ENCODE results near the gene UBQLN4.
A peak's percentile ranks its signal among the peaks of the same experiment; 100 is the strongest.

UBQLN4 gene

GRCh38 chr1:156077430-156077760, 23.8 kb upstream of the UBQLN4 start:
- Histone ChIP-seq H4K91ac (ENCODE audit: low read length) (no peak overlapping the region), H2AK5ac (ENCODE audit: low read length, severe bottlenecking) (no peak overlapping the region), H2BK12ac (ENCODE audit: low read length in 2 of 2) (peak overlapping the region in 1 of 2 experiments; percentile 23), H2BK120ac (ENCODE audit: low read depth, low read length) (no peak overlapping the region), H3K18ac (ENCODE audit: low read depth in 1 of 2, low read length in 2 of 2) (no peak overlapping the region), H2BK5ac (ENCODE audit: low read depth, low read length, poor library complexity, severe bottlenecking) (no peak overlapping the region), H3K9me3 (ENCODE audit: control insufficient read depth, low read length) (no peaks in the 10 kb centered on the region), H3K36me3 (ENCODE audit: control insufficient read depth in 1 of 2, insufficient read depth in 2 of 2, low read depth in 1 of 2, low read length in 2 of 2) (peaks cover 0 to 42% of the 10 kb centered on the region in 2 experiments), H3K14ac (ENCODE audit: low read length in 2 of 2) (no peak overlapping the region), H2BK15ac (ENCODE audit: low read depth, poor library complexity, severe bottlenecking) (peak overlapping the region; percentile 57), H3K27me3 (ENCODE audit: control insufficient read depth in 1 of 2, insufficient read depth in 1 of 2, low read length in 2 of 2) (peaks cover 0 to 4% of the 10 kb centered on the region in 2 experiments), H3K79me1 (replicated peaks; ENCODE audit: low read length, poor library complexity, severe bottlenecking) (peaks cover 36% of the 10 kb centered on the region), H3K4me3 (ENCODE audit: insufficient read depth in 1 of 2, low read depth in 1 of 2, low read length in 2 of 2) (no peak overlapping the region), H3K9ac (ENCODE audit: low read length) (no peak overlapping the region), H3K4ac (ENCODE audit: low read depth in 1 of 2, low read length in 2 of 2) (peak overlapping the region in 1 of 2 experiments; percentile 20), H3K4me1 (ENCODE audit: control insufficient read depth, insufficient read depth, low read depth, low read length) (peaks cover 27% of the 10 kb centered on the region), H3K27ac (ENCODE audit: low read length, poor library complexity, severe bottlenecking) (no peak overlapping the region), H4K8ac (ENCODE audit: low read length) (peak overlapping the region; percentile 45), H2AFZ (ENCODE audit: low read depth, low read length) (no peak overlapping the region), H3K4me2 (ENCODE audit: low read length, poor library complexity, severe bottlenecking) (no peak overlapping the region), H3K23ac (ENCODE audit: low read length in 2 of 2) (no peak overlapping the region)
- WGBS, result 80% methylated on average over 19 of the region's 19 CpGs
- no peak for DNase-seq

DNA sequence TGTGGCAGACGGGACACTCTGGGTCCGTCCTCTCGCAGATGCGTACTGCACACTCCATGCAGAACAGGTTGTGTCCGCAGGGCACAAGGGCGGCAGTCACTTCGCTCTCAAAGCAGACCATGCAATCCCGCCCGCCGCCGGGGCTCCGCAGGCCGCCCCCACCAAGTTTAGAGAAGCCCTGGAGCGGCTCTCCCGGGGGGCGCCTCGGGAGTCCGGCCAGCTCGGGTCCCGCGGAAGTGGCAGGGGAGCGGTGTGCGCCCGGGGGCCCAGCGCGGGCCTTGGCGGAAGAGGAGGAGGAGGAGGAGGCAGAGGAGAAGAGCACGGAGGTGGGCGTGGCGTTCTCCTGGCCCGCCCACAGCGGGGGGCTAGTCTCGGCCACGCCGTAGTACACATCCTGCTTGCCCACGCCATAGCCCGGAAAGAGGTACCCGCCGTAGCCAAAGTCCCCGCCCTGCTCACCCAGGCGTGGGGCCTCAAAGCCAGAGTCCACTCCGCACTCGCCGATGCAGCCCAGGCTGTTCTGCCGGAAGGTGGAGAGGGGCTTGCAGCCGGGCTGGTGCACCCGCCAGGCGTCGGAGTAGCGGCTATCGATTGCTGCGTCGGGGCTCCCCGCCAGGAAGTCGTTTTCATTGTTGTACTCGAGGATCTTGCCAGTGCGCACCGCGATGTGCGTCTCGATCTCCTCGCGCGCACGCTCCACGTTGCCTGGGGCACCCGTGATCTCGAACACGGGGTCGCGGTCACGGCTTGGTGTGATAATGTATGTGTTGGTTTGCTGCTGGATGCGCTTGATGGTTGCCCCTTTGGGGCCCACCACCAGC, 23.2 kb upstream of the UBQLN4 start:
- peak overlapping the region; percentile 54 for H3K9ac ChIP-seq (ENCODE audit: low read length)
- H2BK15ac ChIP-seq (ENCODE audit: low read depth, poor library complexity, severe bottlenecking), result no peak overlapping the region
- no peak overlapping the region for H2BK120ac ChIP-seq (ENCODE audit: low read depth, low read length)
- no peak for DNase-seq
- H2AFZ ChIP-seq (ENCODE audit: low read depth, low read length), result no peak overlapping the region
- peak overlapping the region; percentile 32 to 57 for H3K4ac ChIP-seq (ENCODE audit: low read depth in 1 of 2, low read length in 2 of 2)
- peaks cover 0 to 6% of the 10 kb centered on the region in 2 experiments for H3K27me3 ChIP-seq (ENCODE audit: control insufficient read depth in 1 of 2, insufficient read depth in 1 of 2, low read length in 2 of 2)
- H3K4me3 ChIP-seq (ENCODE audit: insufficient read depth in 1 of 2, low read depth in 1 of 2, low read length in 2 of 2), result peak overlapping the region in 1 of 2 experiments; percentile 62
- H4K8ac ChIP-seq (ENCODE audit: low read length), result peak overlapping the region; percentile 89
- no peak overlapping the region for H3K27ac ChIP-seq (ENCODE audit: low read length, poor library complexity, severe bottlenecking)
- no peaks in the 10 kb centered on the region for H3K9me3 ChIP-seq (ENCODE audit: control insufficient read depth, low read length)
- no peak overlapping the region for H4K91ac ChIP-seq (ENCODE audit: low read length)
- peak overlapping the region; percentile 19 for H2AK5ac ChIP-seq (ENCODE audit: low read length, severe bottlenecking)
- H3K14ac ChIP-seq (ENCODE audit: low read length in 2 of 2), result peak overlapping the region in 1 of 2 experiments; percentile 18
- peak overlapping the region; percentile 77 to 81 for H3K18ac ChIP-seq (ENCODE audit: low read depth in 1 of 2, low read length in 2 of 2)
- peak overlapping the region; percentile 18 for H3K4me2 ChIP-seq (ENCODE audit: low read length, poor library complexity, severe bottlenecking)
- WGBS, result 54% methylated on average over 72 of the region's 73 CpGs
- H2BK12ac ChIP-seq (ENCODE audit: low read length in 2 of 2), result no peak overlapping the region
- H2BK5ac ChIP-seq (ENCODE audit: low read depth, low read length, poor library complexity, severe bottlenecking), result no peak overlapping the region
- H3K36me3 ChIP-seq (ENCODE audit: control insufficient read depth in 1 of 2, insufficient read depth in 2 of 2, low read depth in 1 of 2, low read length in 2 of 2), result peaks cover 0 to 46% of the 10 kb centered on the region in 2 experiments
- peaks cover 27% of the 10 kb centered on the region for H3K4me1 ChIP-seq (ENCODE audit: control insufficient read depth, insufficient read depth, low read depth, low read length)
- peak overlapping the region in 1 of 2 experiments; percentile 50 for H3K23ac ChIP-seq (ENCODE audit: low read length in 2 of 2)
- H3K79me1 ChIP-seq (replicated peaks; ENCODE audit: low read length, poor library complexity, severe bottlenecking), result peaks cover 36% of the 10 kb centered on the region

DNA sequence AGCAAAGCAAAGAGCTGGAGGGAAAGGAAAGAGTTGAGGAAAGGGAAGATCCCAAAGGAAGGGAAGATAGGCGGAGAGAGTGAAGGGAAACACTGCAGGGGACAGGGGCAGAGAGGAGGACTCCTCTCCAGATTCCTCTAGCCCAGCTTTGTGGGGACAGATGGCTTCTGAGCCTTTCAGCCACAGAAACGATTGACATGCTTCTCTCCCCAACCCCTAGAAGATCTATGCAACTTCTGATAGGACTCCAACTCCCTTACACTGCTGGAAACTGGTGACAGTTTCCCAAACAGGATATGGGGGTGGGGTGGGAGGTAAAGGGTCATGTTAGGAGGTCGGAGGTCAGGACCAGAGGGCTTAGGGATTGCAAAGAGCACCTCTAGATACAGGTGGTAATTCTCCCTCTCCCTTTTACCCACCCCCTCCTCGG, 22.2 kb upstream of the UBQLN4 start:
- 50% methylated on average over 2 of the region's 4 CpGs for WGBS
- H4K8ac ChIP-seq (ENCODE audit: low read length), result no peak overlapping the region
- peaks cover 36% of the 10 kb centered on the region for H3K79me1 ChIP-seq (replicated peaks; ENCODE audit: low read length, poor library complexity, severe bottlenecking)
- H2AFZ ChIP-seq (ENCODE audit: low read depth, low read length), result no peak overlapping the region
- no peak overlapping the region for H3K4me3 ChIP-seq (ENCODE audit: insufficient read depth in 1 of 2, low read depth in 1 of 2, low read length in 2 of 2)
- H3K27me3 ChIP-seq (ENCODE audit: control insufficient read depth in 1 of 2, insufficient read depth in 1 of 2, low read length in 2 of 2), result peaks cover 0 to 8% of the 10 kb centered on the region in 2 experiments
- no peak overlapping the region for H4K91ac ChIP-seq (ENCODE audit: low read length)
- no peak overlapping the region for H3K4ac ChIP-seq (ENCODE audit: low read depth in 1 of 2, low read length in 2 of 2)
- H3K18ac ChIP-seq (ENCODE audit: low read depth in 1 of 2, low read length in 2 of 2), result no peak overlapping the region
- no peak overlapping the region for H2BK12ac ChIP-seq (ENCODE audit: low read length in 2 of 2)
- no peak overlapping the region for H3K23ac ChIP-seq (ENCODE audit: low read length in 2 of 2)
- no peak overlapping the region for H3K27ac ChIP-seq (ENCODE audit: low read length, poor library complexity, severe bottlenecking)
- H2BK5ac ChIP-seq (ENCODE audit: low read depth, low read length, poor library complexity, severe bottlenecking), result no peak overlapping the region
- H3K9ac ChIP-seq (ENCODE audit: low read length), result no peak overlapping the region
- H2BK120ac ChIP-seq (ENCODE audit: low read depth, low read length), result no peak overlapping the region
- H3K14ac ChIP-seq (ENCODE audit: low read length in 2 of 2), result no peak overlapping the region
- peaks cover 0 to 50% of the 10 kb centered on the region in 2 experiments for H3K36me3 ChIP-seq (ENCODE audit: control insufficient read depth in 1 of 2, insufficient read depth in 2 of 2, low read depth in 1 of 2, low read length in 2 of 2)
- no peaks in the 10 kb centered on the region for H3K9me3 ChIP-seq (ENCODE audit: control insufficient read depth, low read length)
- H3K4me1 ChIP-seq (ENCODE audit: control insufficient read depth, insufficient read depth, low read depth, low read length), result peaks cover 27% of the 10 kb centered on the region
- no peak overlapping the region for H3K4me2 ChIP-seq (ENCODE audit: low read length, poor library complexity, severe bottlenecking)
- DNase-seq, result no peak
- no peak overlapping the region for H2AK5ac ChIP-seq (ENCODE audit: low read length, severe bottlenecking)
- H2BK15ac ChIP-seq (ENCODE audit: low read depth, poor library complexity, severe bottlenecking), result no peak overlapping the region

DNA sequence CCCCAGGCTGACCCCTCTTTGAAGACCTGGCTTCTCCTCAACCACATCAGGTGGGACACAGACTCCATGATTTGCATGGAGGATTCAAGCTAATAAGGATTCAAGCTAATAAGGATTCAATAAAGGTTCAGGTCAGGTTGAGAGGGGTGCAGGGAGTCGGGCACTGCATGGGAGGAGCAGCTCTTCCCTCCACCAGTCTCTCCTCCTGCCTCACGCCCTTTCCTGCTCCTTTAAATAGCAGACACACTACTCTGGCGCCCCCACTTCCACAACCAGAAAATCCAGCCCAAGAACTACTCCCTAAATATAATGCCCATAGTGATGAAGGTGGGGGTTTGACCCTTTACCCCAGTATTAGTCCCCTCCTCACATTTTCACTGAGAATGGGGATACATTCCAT, 21.6 kb upstream of the UBQLN4 start:
- H3K36me3 ChIP-seq (ENCODE audit: control insufficient read depth in 1 of 2, insufficient read depth in 2 of 2, low read depth in 1 of 2, low read length in 2 of 2), result peaks cover 0 to 50% of the 10 kb centered on the region in 2 experiments
- no peak overlapping the region for H2BK12ac ChIP-seq (ENCODE audit: low read length in 2 of 2)
- H3K9me3 ChIP-seq (ENCODE audit: control insufficient read depth, low read length), result no peaks in the 10 kb centered on the region
- no peak overlapping the region for H3K27ac ChIP-seq (ENCODE audit: low read length, poor library complexity, severe bottlenecking)
- DNase-seq, result no peak
- H4K8ac ChIP-seq (ENCODE audit: low read length), result peak overlapping the region; percentile 14
- H3K79me1 ChIP-seq (replicated peaks; ENCODE audit: low read length, poor library complexity, severe bottlenecking), result peaks cover 36% of the 10 kb centered on the region
- no peak overlapping the region for H3K4ac ChIP-seq (ENCODE audit: low read depth in 1 of 2, low read length in 2 of 2)
- no peak overlapping the region for H3K23ac ChIP-seq (ENCODE audit: low read length in 2 of 2)
- no peak overlapping the region for H2BK120ac ChIP-seq (ENCODE audit: low read depth, low read length)
- no peak overlapping the region for H2AFZ ChIP-seq (ENCODE audit: low read depth, low read length)
- peaks cover 30% of the 10 kb centered on the region for H3K4me1 ChIP-seq (ENCODE audit: control insufficient read depth, insufficient read depth, low read depth, low read length)
- no peak overlapping the region for H4K91ac ChIP-seq (ENCODE audit: low read length)
- H2AK5ac ChIP-seq (ENCODE audit: low read length, severe bottlenecking), result no peak overlapping the region
- no peak overlapping the region for H3K14ac ChIP-seq (ENCODE audit: low read length in 2 of 2)
- H3K4me2 ChIP-seq (ENCODE audit: low read length, poor library complexity, severe bottlenecking), result no peak overlapping the region
- no peak overlapping the region for H2BK5ac ChIP-seq (ENCODE audit: low read depth, low read length, poor library complexity, severe bottlenecking)
- peak overlapping the region; percentile 13 for H2BK15ac ChIP-seq (ENCODE audit: low read depth, poor library complexity, severe bottlenecking)
- H3K27me3 ChIP-seq (ENCODE audit: control insufficient read depth in 1 of 2, insufficient read depth in 1 of 2, low read length in 2 of 2), result peaks cover 0 to 10% of the 10 kb centered on the region in 2 experiments
- no peak overlapping the region for H3K4me3 ChIP-seq (ENCODE audit: insufficient read depth in 1 of 2, low read depth in 1 of 2, low read length in 2 of 2)
- H3K18ac ChIP-seq (ENCODE audit: low read depth in 1 of 2, low read length in 2 of 2), result no peak overlapping the region
- no peak overlapping the region for H3K9ac ChIP-seq (ENCODE audit: low read length)
- 60% methylated on average over 1 of the region's 3 CpGs for WGBS

All from mesenchymal stem cell (in vitro differentiated cells and primary cell).